ENCODE data around the gene DGCR2. TPM values are rescaled to one million over a fixed set of nuclear protein-coding genes. Genes with fewer than 3 reads are reported as not detected.

Gene DGCR2
- total and polyA plus RNA-seq, 10 of the 15 experiments (the other 5 are each of a cell fraction or from before 2014, with no cell fraction given), result 0.19 to 28.4 (median 16.0) TPM

DNA sequence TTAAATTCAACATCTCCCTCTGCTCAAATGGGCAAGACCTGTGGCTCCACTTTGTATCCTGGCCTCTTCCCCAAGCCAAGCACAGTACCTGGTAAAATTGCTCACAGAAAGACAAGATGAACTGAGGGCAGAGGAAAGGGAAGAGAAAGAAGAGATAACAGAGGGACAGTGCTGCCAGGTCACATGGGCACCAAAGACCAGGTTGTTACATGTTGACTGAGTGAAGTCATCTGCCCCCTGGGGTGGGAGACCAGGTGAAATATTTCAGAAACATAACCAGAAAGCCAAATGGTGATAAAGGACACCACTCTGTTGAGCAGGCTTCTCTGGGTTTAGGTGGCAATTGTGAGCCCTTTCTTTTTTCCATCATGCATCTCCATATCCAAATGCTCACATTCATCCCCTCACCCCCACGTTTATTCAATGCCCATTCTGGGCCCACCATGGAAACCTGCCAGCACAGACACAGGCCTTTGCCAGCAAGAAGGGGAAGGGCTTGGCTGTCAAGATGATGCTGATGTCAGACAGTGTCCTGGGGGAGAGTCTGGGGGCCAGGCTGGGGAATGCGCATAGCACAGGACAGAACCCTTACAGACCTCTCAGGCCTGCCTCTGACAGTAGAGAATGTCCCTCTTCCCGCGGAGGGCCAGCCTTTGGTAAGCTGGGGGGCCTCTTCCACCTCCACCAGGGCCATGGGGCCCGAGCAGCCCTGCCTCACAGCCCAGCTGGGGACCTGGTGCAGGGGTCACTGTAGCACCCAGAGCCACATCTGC lies 51.6 kb downstream of the DGCR2 start:
- in situ Hi-C loops (cut with MboI) (no loop called here), intact Hi-C loops (cut with micrococcal nuclease; ENCODE audit: unreplicated experiment) (no loop called here)
- no peak overlapping the region for H3K27ac ChIP-seq (ENCODE audit: control insufficient read depth, insufficient read depth)
- CTCF ChIA-PET, result no interaction called here
- no peaks in the 10 kb centered on the region for H3K4me1 ChIP-seq (ENCODE audit: control insufficient read depth, insufficient read depth, low read length)
- no peak for DNase-seq (ENCODE audit: low read depth, low spot score)
- H3K79me2 ChIP-seq (ENCODE audit: control insufficient read depth, insufficient read depth, low read length), result no peaks in the 10 kb centered on the region
- no peak overlapping the region for H3K4me3 ChIP-seq
- H2AFZ ChIP-seq (ENCODE audit: control insufficient read depth, low read depth, low read length), result no peak overlapping the region
- no peak overlapping the region for H3K4me2 ChIP-seq (ENCODE audit: control insufficient read depth, insufficient read depth)
- no peak for ATAC-seq
- TF ChIP-seq NR2F1 (conservative IDR thresholded peaks at IDR 0.05) (no peak), HDGF (IDR thresholded peaks at IDR 0.05) (no peak), KAT2A (conservative IDR thresholded peaks at IDR 0.05; ENCODE audit: control insufficient read depth, low read depth, low read length) (no peak), BCL11A (IDR thresholded peaks at IDR 0.05; ENCODE audit: low read depth, low read length) (no peak), NFIC (IDR thresholded peaks at IDR 0.05; ENCODE audit: low read depth, low read length) (no peak), POLR2AphosphoS5 (IDR thresholded peaks at IDR 0.05; ENCODE audit: low read length) (no peak), MTA2 (IDR thresholded peaks at IDR 0.05; ENCODE audit: low read depth) (no peak), ZNF687 (IDR thresholded peaks at IDR 0.05) (no peak), HDAC2 (IDR thresholded peaks at IDR 0.05) (no peak), STAT3 (IDR thresholded peaks at IDR 0.05; ENCODE audit: low read depth, low read length) (no peak), LARP7 (IDR thresholded peaks at IDR 0.05) (no peak), NFYB (IDR thresholded peaks at IDR 0.05; ENCODE audit: insufficient read depth, low read depth, low read length) (no peak), JUND (IDR thresholded peaks at IDR 0.05; ENCODE audit: low read depth, low read length) (no peak), ASH2L (IDR thresholded peaks at IDR 0.05; ENCODE audit: borderline replicate concordance, low read depth) (no peak), BMI1 (IDR thresholded peaks at IDR 0.05; ENCODE audit: borderline replicate concordance) (no peak), ZNF24 (IDR thresholded peaks at IDR 0.05) (no peak)
- no peak for FAIRE-seq
- SMC1A ChIA-PET (ENCODE audit: uncharacterized antibody, unreplicated experiment), result no interaction called here
- no peak overlapping the region for H3K9ac ChIP-seq (ENCODE audit: control insufficient read depth, insufficient read depth, low read length)
- RAD21 ChIA-PET (ENCODE audit: unreplicated experiment), result no interaction called here
- POLR2A ChIA-PET, result no interaction called here
- no peaks in the 10 kb centered on the region for H3K9me3 ChIP-seq (replicated peaks; ENCODE audit: control insufficient read depth, insufficient read depth, low read length)
- H4K20me1 ChIP-seq (ENCODE audit: control insufficient read depth, insufficient read depth), result peaks cover 4% of the 10 kb centered on the region; the same call in 1 of the 2 replicates
- 86% methylated on average over 5 of the region's 5 CpGs for WGBS (ENCODE audit: insufficient coverage, insufficient replicate concordance, low lambda C conversion rate, missing lambda C conversion rate)
- no TSS peak for BruUV-seq (replicated peaks)
- no peaks in the 10 kb centered on the region for H3K27me3 ChIP-seq (replicated peaks in 1 of 2; ENCODE audit: control insufficient read depth in 2 of 2, insufficient read depth in 2 of 2, low read length in 1 of 2)
- H3K36me3 ChIP-seq (ENCODE audit: control insufficient read depth in 2 of 2, insufficient read depth in 2 of 2, low read length in 1 of 2), result peaks cover 13 to 31% of the 10 kb centered on the region in 2 experiments
